ENCODE measurements around the gene CFAP161.

CFAP161 gene

DNA sequence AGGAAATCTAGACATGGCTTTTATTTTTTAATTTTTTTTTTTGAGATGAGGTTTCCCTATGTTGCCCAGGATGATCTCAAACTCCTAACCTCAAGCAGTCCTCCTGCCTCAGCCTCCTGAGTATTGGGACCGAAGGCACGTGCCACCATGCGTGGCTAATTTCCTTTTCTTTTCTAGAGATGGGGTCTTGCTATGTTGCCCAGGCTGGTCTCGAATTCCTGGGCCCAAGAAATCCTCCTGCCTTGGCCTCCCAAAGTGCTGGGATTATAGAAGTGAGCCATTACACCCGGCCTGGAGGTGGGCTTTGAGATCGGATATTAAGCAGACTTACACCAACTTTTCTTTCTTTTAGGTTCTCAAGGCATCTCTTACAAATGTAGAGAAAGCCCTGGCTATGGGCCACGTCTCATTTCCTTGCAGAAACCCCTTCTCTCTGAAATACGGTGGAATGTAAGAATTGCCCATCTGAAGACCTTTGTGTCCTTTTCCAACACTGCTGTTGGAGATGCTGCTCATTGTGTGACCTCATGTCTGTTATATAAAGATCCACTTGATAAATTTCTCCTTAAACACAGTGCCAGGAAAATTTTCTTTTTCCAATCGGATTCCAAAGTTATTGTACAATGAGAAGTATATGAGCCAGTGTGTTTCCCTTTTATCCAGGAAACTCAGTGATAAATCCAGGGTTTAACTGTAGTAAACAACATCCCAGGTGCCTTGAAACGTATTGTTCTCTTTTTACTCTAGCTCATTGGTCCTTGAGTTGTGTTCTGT is 36.8 kb upstream of the CFAP161 start:
- TF ChIP-seq JUND (IDR thresholded peaks at IDR 0.05; ENCODE audit: low read depth) = no peak
- in situ Hi-C loops (cut with HindIII; ENCODE audit: low pct_unique_long_range_greater_than_20kb, low sequenced_read_pairs) = no loop called here
- DNase-seq (ENCODE audit: low read depth in 1 of 2, low spot score in 1 of 2) = no peak

DNA sequence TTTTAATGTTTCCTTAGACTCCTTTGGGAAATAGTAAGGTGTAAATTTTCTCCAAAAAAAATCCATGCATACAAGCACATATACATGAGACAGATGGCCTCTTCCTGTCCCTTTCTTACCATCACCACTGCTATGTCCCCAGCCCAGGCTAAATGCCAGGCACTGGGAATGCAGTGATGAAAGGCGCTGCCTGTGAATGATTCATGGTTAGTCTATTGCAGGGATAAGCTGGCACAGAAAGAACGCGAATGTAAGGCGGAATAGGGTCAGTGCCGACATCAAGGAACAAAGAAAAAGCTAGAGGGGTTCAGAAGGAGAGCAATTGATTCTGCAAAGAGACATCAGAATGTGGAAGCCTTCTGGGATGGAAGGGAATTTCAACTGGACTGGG is 36.2 kb upstream of the CFAP161 start:
- in situ Hi-C loops (cut with HindIII; ENCODE audit: low pct_unique_long_range_greater_than_20kb, low sequenced_read_pairs) = no loop called here
- no peak for TF ChIP-seq JUND (IDR thresholded peaks at IDR 0.05; ENCODE audit: low read depth)
- no peak for DNase-seq (ENCODE audit: low read depth in 1 of 2, low spot score in 1 of 2)

DNA sequence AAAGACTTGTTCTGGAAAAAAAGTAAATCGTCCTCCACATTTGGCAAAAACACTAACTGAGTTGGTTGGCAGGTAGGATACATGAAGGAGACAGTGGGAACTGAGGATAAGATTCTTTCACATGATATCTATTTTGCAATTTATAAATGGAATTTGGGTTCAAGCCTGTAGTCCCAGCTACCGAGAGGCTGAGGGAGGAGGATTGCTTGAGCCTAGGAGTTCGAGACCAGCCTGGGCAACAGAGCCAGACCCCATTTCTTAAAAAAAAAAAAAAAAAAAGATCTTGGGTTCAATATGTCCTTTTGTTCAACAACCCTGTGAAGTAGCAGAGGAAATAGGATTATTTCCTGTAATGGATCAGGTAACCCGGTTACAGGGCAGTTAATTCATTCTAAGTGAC is 35.7 kb upstream of the CFAP161 start:
- no peak for DNase-seq (ENCODE audit: low read depth in 1 of 2, low spot score in 1 of 2)
- in situ Hi-C loops (cut with HindIII; ENCODE audit: low pct_unique_long_range_greater_than_20kb, low sequenced_read_pairs) = no loop called here
- TF ChIP-seq JUND (IDR thresholded peaks at IDR 0.05; ENCODE audit: low read depth) = no peak

DNA sequence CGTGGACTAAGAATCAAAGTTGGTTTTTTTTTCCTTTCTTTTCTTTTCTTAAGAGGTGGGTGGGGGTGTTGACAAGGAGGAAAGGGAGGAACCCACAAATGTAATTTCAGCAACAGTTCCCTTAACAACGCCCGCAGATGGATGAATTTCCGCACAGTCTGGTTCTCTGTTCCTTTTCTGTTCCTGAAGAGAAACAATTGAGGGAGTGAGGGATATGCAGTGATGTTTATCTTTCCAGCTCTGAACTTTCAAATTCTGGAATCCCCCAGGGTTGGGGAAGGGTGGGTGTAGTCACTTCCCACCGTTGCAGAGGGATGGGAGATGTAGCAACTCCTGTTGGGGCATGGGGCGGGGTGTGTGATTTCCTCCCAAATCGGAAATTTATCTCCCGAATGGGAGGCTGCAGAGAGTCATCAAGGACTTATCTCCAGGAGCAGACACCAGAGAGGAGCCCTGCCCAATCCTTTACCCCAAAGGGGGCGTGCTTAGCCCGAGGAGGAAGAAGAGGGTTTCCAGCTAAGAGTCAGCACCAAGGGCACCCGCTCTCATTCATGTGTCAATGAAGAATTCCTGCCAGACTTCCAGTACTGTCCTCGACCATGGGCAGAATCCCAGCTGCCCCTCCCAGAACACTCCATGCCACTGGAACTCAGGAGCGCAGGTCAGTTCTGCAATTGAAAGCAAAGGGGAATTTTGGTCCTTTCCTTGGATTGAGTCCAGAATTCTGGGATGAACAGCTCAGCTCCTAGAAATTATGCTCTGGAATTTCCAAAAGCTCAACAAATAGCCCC is 35.0 kb upstream of the CFAP161 start:
- no peak for TF ChIP-seq JUND (IDR thresholded peaks at IDR 0.05; ENCODE audit: low read depth)
- DNase-seq (ENCODE audit: low read depth in 1 of 2, low spot score in 1 of 2) = no peak
- in situ Hi-C loops (cut with HindIII; ENCODE audit: low pct_unique_long_range_greater_than_20kb, low sequenced_read_pairs) = no loop called here

- DNase-seq (ENCODE audit: low read depth in 1 of 2, low spot score in 1 of 2) = no peak
- in situ Hi-C loops (cut with HindIII; ENCODE audit: low pct_unique_long_range_greater_than_20kb, low sequenced_read_pairs) = no loop called here
- TF ChIP-seq JUND (IDR thresholded peaks at IDR 0.05; ENCODE audit: low read depth) = no peak
Measured at GRCh38 chr15:81101894-81102815, 31.9 kb upstream of the CFAP161 start.

GRCh38 chr15:81103857-81104256 is 30.2 kb upstream of the CFAP161 start:
- in situ Hi-C loops (cut with HindIII; ENCODE audit: low pct_unique_long_range_greater_than_20kb, low sequenced_read_pairs) = no loop called here
- no peak for DNase-seq (ENCODE audit: low read depth in 1 of 2, low spot score in 1 of 2)
- TF ChIP-seq JUND (IDR thresholded peaks at IDR 0.05; ENCODE audit: low read depth) = no peak

- DNase-seq (ENCODE audit: low read depth in 1 of 2, low spot score in 1 of 2) = no peak
- TF ChIP-seq JUND (IDR thresholded peaks at IDR 0.05; ENCODE audit: low read depth) = no peak
- in situ Hi-C loops (cut with HindIII; ENCODE audit: low pct_unique_long_range_greater_than_20kb, low sequenced_read_pairs) = no loop called here
Measured at GRCh38 chr15:81105545-81105944, 28.5 kb upstream of the CFAP161 start.

DNA sequence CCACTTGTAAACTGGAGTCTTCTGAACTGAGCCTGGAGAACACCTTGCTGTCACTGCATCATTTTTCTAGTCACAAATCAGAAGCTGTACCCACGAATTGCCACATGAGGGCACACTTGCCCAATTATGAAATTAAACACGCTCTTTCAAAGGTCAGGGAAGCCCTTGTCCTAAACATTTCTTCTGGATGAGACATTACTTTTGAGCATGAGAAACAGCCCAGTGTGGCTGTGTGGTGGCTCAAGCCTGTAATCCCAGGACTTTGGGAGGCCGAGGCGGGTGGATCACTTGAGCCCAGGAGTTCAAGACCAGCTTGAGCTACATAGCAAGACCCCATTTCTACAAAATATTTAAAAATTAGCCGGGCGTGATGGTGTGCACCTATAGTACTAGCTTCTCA is 27.5 kb upstream of the CFAP161 start:
- DNase-seq (ENCODE audit: low read depth in 1 of 2, low spot score in 1 of 2) = peak; percentile 56 to 78
- in situ Hi-C loops (cut with HindIII; ENCODE audit: low pct_unique_long_range_greater_than_20kb, low sequenced_read_pairs) = no loop called here
- TF ChIP-seq JUND (IDR thresholded peaks at IDR 0.05; ENCODE audit: low read depth) = no peak

DNA sequence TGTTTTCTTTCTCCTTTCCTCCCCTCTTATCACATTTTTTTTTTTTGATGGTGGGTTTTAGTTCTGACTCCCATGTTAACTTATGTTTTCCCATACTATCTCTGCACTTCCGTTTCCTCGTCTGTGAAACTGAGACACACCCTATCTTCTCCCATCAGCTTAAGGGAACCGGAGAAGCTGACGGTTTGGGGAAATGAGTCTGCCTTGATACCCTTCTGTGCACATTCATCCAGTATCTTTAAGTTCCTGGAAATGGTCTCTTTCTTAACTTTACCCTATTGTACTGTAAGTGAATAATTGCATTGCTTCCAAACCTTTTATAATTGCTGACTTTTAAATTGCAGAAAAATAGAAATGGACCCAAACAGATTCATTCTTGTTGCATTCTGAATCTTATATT is 26.2 kb upstream of the CFAP161 start:
- TF ChIP-seq JUND (IDR thresholded peaks at IDR 0.05; ENCODE audit: low read depth) = no peak
- no peak for DNase-seq (ENCODE audit: low read depth in 1 of 2, low spot score in 1 of 2)

GRCh38 chr15:81108427-81108826 is 25.6 kb upstream of the CFAP161 start:
- peak in 1 of 2 experiments; percentile 13 for DNase-seq (ENCODE audit: low read depth in 1 of 2, low spot score in 1 of 2)
- in situ Hi-C loops (cut with HindIII; ENCODE audit: low pct_unique_long_range_greater_than_20kb, low sequenced_read_pairs) = no loop called here
- no peak for TF ChIP-seq JUND (IDR thresholded peaks at IDR 0.05; ENCODE audit: low read depth)

More for the DNA sequence above, 26.2 kb upstream of the CFAP161 start:
- in situ Hi-C loops (cut with HindIII; ENCODE audit: low pct_unique_long_range_greater_than_20kb, low sequenced_read_pairs) = no loop called here

DNA sequence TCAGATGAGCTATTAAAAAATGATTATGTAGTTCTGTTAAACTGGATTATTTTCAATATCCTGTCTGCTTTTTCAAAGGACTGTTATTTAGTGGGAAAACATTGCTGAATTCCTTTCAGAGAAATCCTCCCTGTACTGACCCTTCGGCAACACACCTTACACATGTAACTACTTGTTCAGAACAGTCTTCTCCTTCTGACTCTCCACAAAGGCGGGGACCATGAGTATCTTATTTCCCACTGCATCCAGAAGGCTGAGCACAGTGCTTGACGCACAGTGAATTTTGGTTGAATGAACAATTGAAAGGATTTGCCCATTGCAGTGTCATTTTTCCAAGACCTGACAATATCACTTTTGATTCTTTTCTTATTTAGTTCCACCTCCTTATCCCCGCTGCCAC is 23.1 kb upstream of the CFAP161 start:
- in situ Hi-C loops (cut with HindIII; ENCODE audit: low pct_unique_long_range_greater_than_20kb, low sequenced_read_pairs) = no loop called here
- no peak for TF ChIP-seq JUND (IDR thresholded peaks at IDR 0.05; ENCODE audit: low read depth)
- DNase-seq (ENCODE audit: low read depth in 1 of 2, low spot score in 1 of 2) = no peak

All from T47D (cell line).